Endothelial cell of umbilical vein (primary cell): ENCODE results near the gene OPCML. TPM values are rescaled to one million over a fixed set of nuclear protein-coding genes. Genes with fewer than 3 reads are reported as not detected.

Experiments used
- BruUV-seq: library from RNA; stranded (reverse); fragments of 400-500 nt; replicated peaks from 2 replicates; lab custom pipeline; 2021; lab: Mats Ljungman, UMichigan
- CTCF ChIA-PET: fragments of 300-600, 350-600 bp; sonication (Branson Sonifier 250); formaldehyde crosslinking; loops from one replicate; lab custom pipeline; 2021; ENCODE audit warnings: antibody characterized with exemption, inconsistent platforms; lab: Charles Lee
- POLR2A ChIA-PET: fragments of 300-600, 350-600 bp; sonication (Branson Sonifier 250); formaldehyde crosslinking; loops from one replicate; lab custom pipeline; 2021; ENCODE audit warnings: antibody characterized with exemption, inconsistent platforms; lab: Charles Lee
- DNase-seq: peaks from one replicate; pipeline ENCODE4 v3.0.0-alpha.2; 2011; ENCODE audit warnings: low read depth, low spot score
- FAIRE-seq: peaks from 2 replicates; lab custom pipeline; 2011; peaks lifted over from hg19 to GRCh38; lab: Jason Lieb, UNC
- H2AFZ ChIP-seq: 2 replicates; pipeline ENCODE4 v1.6.0; 2012; ENCODE audit warnings: low read depth, low read length, control low read depth, inconsistent platforms
- H3K27ac ChIP-seq: 2 replicates; pipeline ENCODE4 v1.5.1; 2011; ENCODE audit warnings: low read depth, mild to moderate bottlenecking, control low read depth, low read length, moderate library complexity; ENCODE audit not compliant: insufficient read depth
- H3K27me3 ChIP-seq, 2 experiments: 2 replicates each; pipeline versions ENCODE4 v1.6.0 to v1.6.1; 2011; ENCODE audit warnings: low read length in 2 of 2, mixed read lengths in 1 of 2; ENCODE audit not compliant: control insufficient read depth in 2 of 2, insufficient read depth in 2 of 2
- H3K36me3 ChIP-seq, 2 experiments: 2 replicates in 1 of 2; 3 replicates in 1 of 2; pipeline ENCODE4 v1.5.1; 2011; ENCODE audit warnings: low read length in 2 of 2, mild to moderate bottlenecking in 1 of 2, moderate library complexity in 1 of 2; ENCODE audit not compliant: control insufficient read depth in 2 of 2, insufficient read depth in 2 of 2; ENCODE audit errors: extremely low read depth in 1 of 2
- H3K4me1 ChIP-seq: 3 replicates; pipeline ENCODE4 v1.5.1; 2011; ENCODE audit warnings: mild to moderate bottlenecking, low read length; ENCODE audit not compliant: control insufficient read depth, insufficient read depth; ENCODE audit errors: extremely low read depth
- H3K4me2 ChIP-seq: 2 replicates; pipeline ENCODE4 v1.6.1; 2011; ENCODE audit warnings: low read length, control low read depth, mixed read lengths; ENCODE audit not compliant: insufficient read depth
- H3K4me3 ChIP-seq, 3 experiments: fragments of 200-600 bp in 1 of 3; sonication (generic), shearing (Covaris generic) in 1 of 3; replicated peaks in 1 of 3; 2 replicates each; pipeline ENCODE4 v1.5.1; 2011 to 2016; ENCODE audit warnings: control low read depth in 3 of 3, low read length in 3 of 3, mild to moderate bottlenecking in 2 of 3, inconsistent platforms in 1 of 3, low read depth in 1 of 3, moderate library complexity in 1 of 3; ENCODE audit not compliant: insufficient read depth in 1 of 3
- H3K79me2 ChIP-seq: 2 replicates; pipeline ENCODE4 v1.6.0; 2012; ENCODE audit warnings: low read length, inconsistent platforms; ENCODE audit not compliant: control insufficient read depth, insufficient read depth
- H3K9ac ChIP-seq: replicated peaks from 2 replicates; pipeline ENCODE3; 2011; ENCODE audit warnings: low read length, control low read depth; ENCODE audit not compliant: insufficient read depth; ENCODE audit errors: extremely low read depth
- H3K9me1 ChIP-seq: replicated peaks from 3 replicates; pipeline ENCODE4 v1.6.0; 2011; ENCODE audit warnings: mild to moderate bottlenecking, low read length; ENCODE audit not compliant: control insufficient read depth, insufficient read depth; ENCODE audit errors: extremely low read depth
- H3K9me3 ChIP-seq: replicated peaks from 2 replicates; pipeline ENCODE4 v1.5.1; 2012; ENCODE audit warnings: low read length, inconsistent platforms; ENCODE audit not compliant: control insufficient read depth, insufficient read depth
- H4K20me1 ChIP-seq: replicated peaks from 2 replicates; pipeline ENCODE3; 2011; ENCODE audit warnings: mild to moderate bottlenecking, low read length; ENCODE audit not compliant: control insufficient read depth, insufficient read depth; ENCODE audit errors: extremely low read depth
- EZH2 ChIP-seq: IDR thresholded peaks from 2 replicates; pipeline ENCODE4 v1.6.1; 2012; ENCODE audit warnings: borderline replicate concordance, low read depth, mild to moderate bottlenecking, moderate library complexity, low read length, inconsistent platforms; ENCODE audit not compliant: severe bottlenecking
- FOS ChIP-seq: IDR thresholded peaks from 2 replicates; pipeline ENCODE4 v1.6.1; 2011; ENCODE audit warnings: mild to moderate bottlenecking, low read length, moderate library complexity, borderline replicate concordance; ENCODE audit not compliant: insufficient read depth
- JUN ChIP-seq: IDR thresholded peaks from 2 replicates; pipeline ENCODE4 v1.6.1; 2011; ENCODE audit warnings: borderline replicate concordance, low read depth; ENCODE audit not compliant: insufficient read length, insufficient read depth
- POLR2A ChIP-seq: IDR thresholded peaks from 2 replicates; pipeline ENCODE4 v1.6.1; 2012; ENCODE audit warnings: low read depth, mild to moderate bottlenecking, control low read depth, low read length
- POLR2AphosphoS5 ChIP-seq: IDR thresholded peaks from 2 replicates; pipeline ENCODE4 v1.6.1; 2012; ENCODE audit warnings: low read depth, mild to moderate bottlenecking, control low read depth, low read length, moderate library complexity; ENCODE audit not compliant: insufficient read depth
- dilution Hi-C: fragments of 300-500 bp; cut with MboI; formaldehyde crosslinking; loops from one replicate; pipeline ENCODE4 v1.15.0; 2019; ENCODE audit warnings: low sequenced_read_pairs; ENCODE audit not compliant: extremely low pct_ligation_motif_present
- intact Hi-C: fragments of 100-400 bp; cut with micrococcal nuclease; formaldehyde crosslinking; loops from one replicate; pipeline ENCODE4 v1.10.0; 2022
- polyA plus RNA-seq, 4 experiments: library from polyadenylated mRNA; depleted of rRNA in 3 of 4; stranded (reverse) in 3 of 4; unstranded in 1 of 4; fragments of >200 nt; gene quantifications; 2 replicates each; pipeline versions ENCODE4 v1.2.1 to v1.2.3, GENCODE V29; 2011 to 2012; ENCODE audit warnings: missing spikeins in 1 of 4
- total RNA-seq: library from RNA; stranded (reverse); gene quantifications from 2 replicates; pipeline ENCODE4 v1.2.3, GENCODE V29; 2021

The OPCML gene
- total and polyA plus RNA-seq, 2 donors (not counting 3 experiments of a cell fraction or from before 2014, with no cell fraction given): not detected

DNA sequence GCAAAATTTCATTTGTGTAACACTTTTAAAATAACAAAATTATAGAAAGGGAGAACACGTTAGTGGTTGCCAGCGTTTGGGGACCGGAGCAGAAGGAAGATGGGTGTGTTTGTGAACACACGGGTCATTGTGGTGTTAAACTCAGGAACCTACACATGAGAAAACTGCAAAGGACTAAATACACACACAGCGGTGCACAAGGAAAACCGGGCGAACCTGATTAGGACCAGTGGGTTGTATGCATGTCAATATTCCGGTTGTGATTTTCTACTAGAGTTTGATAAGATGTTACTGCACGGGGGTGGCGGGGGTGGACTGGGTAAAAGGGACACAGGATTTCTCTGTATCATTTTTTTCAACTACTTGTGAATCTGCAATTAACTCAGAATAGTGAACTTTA lies 351.2 kb downstream of the OPCML start:
- Histone ChIP-seq H3K4me2 (no peak overlapping the region), H4K20me1 (no peaks in the 10 kb centered on the region), H2AFZ (no peak overlapping the region), H3K9me3 (peaks cover 2% of the 10 kb centered on the region), H3K36me3 (no peaks in the 10 kb centered on the region), H3K9me1 (no peaks in the 10 kb centered on the region), H3K27me3 (no peaks in the 10 kb centered on the region), H3K9ac (no peak overlapping the region), H3K4me1 (no peaks in the 10 kb centered on the region), H3K79me2 (no peaks in the 10 kb centered on the region), H3K27ac (no peak overlapping the region), H3K4me3 (no peak overlapping the region)
- CTCF ChIA-PET: no interaction called here
- TF ChIP-seq FOS (no peak), JUN (no peak), POLR2AphosphoS5 (no peak)
- no peak for FAIRE-seq
- POLR2A ChIA-PET: no interaction called here
- BruUV-seq: no TSS peak
- dilution Hi-C loops: no loop called here
- intact Hi-C loops: no loop called here
- DNase-seq: no peak

DNA sequence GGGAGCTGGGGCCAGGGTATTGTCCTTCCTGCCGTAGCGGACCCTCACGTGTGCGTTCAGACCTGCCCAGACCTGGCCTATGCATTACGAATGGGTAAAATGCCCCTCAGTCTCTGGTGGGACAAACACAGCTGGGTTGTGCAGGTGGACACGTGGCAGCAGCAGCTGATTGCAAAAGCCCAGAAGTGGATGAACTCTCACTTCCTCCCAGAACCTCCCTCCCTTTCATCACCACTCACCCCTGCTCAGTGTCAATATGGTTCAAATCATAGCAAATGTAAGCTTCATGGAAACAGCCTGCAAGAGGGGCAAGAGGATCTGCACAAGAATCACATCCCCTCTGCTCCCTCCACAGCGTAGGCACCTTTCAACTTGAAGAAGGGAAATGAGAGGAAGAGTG lies 352.1 kb downstream of the OPCML start:
- intact Hi-C loops: no loop called here

More for the DNA sequence above, 352.1 kb downstream of the OPCML start:
- H3K9me1 ChIP-seq: no peaks in the 10 kb centered on the region
- H2AFZ ChIP-seq: no peak overlapping the region
- H3K9ac ChIP-seq: no peak overlapping the region
- ChIA-PET CTCF (no interaction called here), POLR2A (no interaction called here)
- no peaks in the 10 kb centered on the region for H3K36me3 ChIP-seq
- DNase-seq (no peak), FAIRE-seq (no peak)
- H3K4me1 ChIP-seq: no peaks in the 10 kb centered on the region
- no TSS peak for BruUV-seq
- H3K4me2 ChIP-seq: no peak overlapping the region
- no peak overlapping the region for H3K4me3 ChIP-seq
- H3K9me3 ChIP-seq: peaks cover 2% of the 10 kb centered on the region
- no peaks in the 10 kb centered on the region for H3K79me2 ChIP-seq
- no peaks in the 10 kb centered on the region for H4K20me1 ChIP-seq
- H3K27me3 ChIP-seq: no peaks in the 10 kb centered on the region
- no peak overlapping the region for H3K27ac ChIP-seq
- dilution Hi-C loops: no loop called here
- TF ChIP-seq EZH2: no peak
- no peak for TF ChIP-seq POLR2A
